22Rv1 (cell line): ENCODE data around the gene SCFD2.
A peak's percentile ranks its signal among the peaks of the same experiment; 100 is the strongest.

ENCODE experiments used
- H3K27ac ChIP-seq: fragments of 450-650 bp; 2 replicates; pipeline ENCODE4 v1.5.1; 2017
- CTCF ChIP-seq: fragments of 450-650 bp; IDR thresholded peaks from 2 replicates; pipeline ENCODE4 v1.5.1; 2017; ENCODE audit warnings: mild to moderate bottlenecking
- ZFX ChIP-seq: fragments of 450-650 bp; IDR thresholded peaks from 2 replicates; pipeline ENCODE4 v1.6.1; 2017; ENCODE audit warnings: antibody characterized with exemption, borderline replicate concordance

Gene SCFD2

GRCh38 chr4:53371843-53372521 is 6.1 kb upstream of the SCFD2 start:
- no peak overlapping the region for H3K27ac ChIP-seq
- TF ChIP-seq CTCF (no peak), ZFX (no peak)

- TF ChIP-seq ZFX (no peak), CTCF (no peak)
- no peak overlapping the region for H3K27ac ChIP-seq
Measured at GRCh38 chr4:53371049-53371448, 5.2 kb upstream of the SCFD2 start.

GRCh38 chr4:53367721-53368120 is 1.9 kb upstream of the SCFD2 start:
- no peak overlapping the region for H3K27ac ChIP-seq
- TF ChIP-seq ZFX, result no peak
- TF ChIP-seq CTCF, result no peak

GRCh38 chr4:53366301-53366716 is 448 bp upstream of the SCFD2 start:
- TF ChIP-seq ZFX, result no peak
- TF ChIP-seq CTCF, result no peak
- peak overlapping the region; percentile 70 for H3K27ac ChIP-seq

GRCh38 chr4:53365121-53365485 is 758 bp downstream of the SCFD2 start:
- H3K27ac ChIP-seq, result peak overlapping the region; percentile 70
- TF ChIP-seq CTCF, result no peak
- no peak for TF ChIP-seq ZFX

GRCh38 chr4:53364624-53365023 is 1.2 kb downstream of the SCFD2 start:
- TF ChIP-seq CTCF, result no peak
- TF ChIP-seq ZFX, result no peak
- no peak overlapping the region for H3K27ac ChIP-seq

- TF ChIP-seq ZFX (no peak), CTCF (no peak)
- no peak overlapping the region for H3K27ac ChIP-seq
Measured at GRCh38 chr4:53362093-53362492, 3.8 kb downstream of the SCFD2 start.
